Anterior cingulate cortex (tissue), 58 donors: ENCODE measurements around the gene DLX1.

Experiments
- DNase-seq, 58 donors: peaks; one replicate each; lab custom pipeline; 2025; lab: John Stamatoyannopoulos, UW

DLX1 gene

GRCh38 chr2:172084645-172085459 lies 455 bp upstream of the DLX1 start:
- DNase-seq = peak in 47 of 58 donors; percentile 19 to 77 (median 49)

GRCh38 chr2:172086241-172087206 lies 1.2 kb downstream of the DLX1 start:
- DNase-seq = no peak

- no peak for DNase-seq
Measured at GRCh38 chr2:172087207-172087779, 2.0 kb downstream of the DLX1 start.

GRCh38 chr2:172087780-172088244 lies 2.5 kb downstream of the DLX1 start:
- no peak for DNase-seq

- no peak for DNase-seq
Measured at GRCh38 chr2:172088245-172089004, 3.1 kb downstream of the DLX1 start.

- DNase-seq = no peak
Measured at GRCh38 chr2:172089005-172089504, 3.7 kb downstream of the DLX1 start.

- DNase-seq = no peak
Measured at GRCh38 chr2:172089633-172090032, 4.3 kb downstream of the DLX1 start.

- DNase-seq = no peak
Measured at GRCh38 chr2:172090044-172090961, 5.0 kb downstream of the DLX1 start.

GRCh38 chr2:172091000-172091641 lies 5.8 kb downstream of the DLX1 start:
- DNase-seq = no peak

- DNase-seq = no peak
Measured at GRCh38 chr2:172091761-172092566, 6.7 kb downstream of the DLX1 start.

GRCh38 chr2:172092716-172093415 lies 7.6 kb downstream of the DLX1 start:
- DNase-seq = no peak

- DNase-seq = no peak
Measured at GRCh38 chr2:172093416-172094293, 8.3 kb downstream of the DLX1 start.

- peak in 1 of 58 donors; percentile 14 for DNase-seq
Measured at GRCh38 chr2:172094294-172095145, 9.2 kb downstream of the DLX1 start.

- DNase-seq = peak in 1 of 58 donors; percentile 19
Measured at GRCh38 chr2:172095146-172095904, 10.0 kb downstream of the DLX1 start.
